GM13976 (cell line): ENCODE measurements around the gene KIRREL3.

Experiments
- DNase-seq: peaks from one replicate; pipeline ENCODE4 v3.0.0; 2012; ENCODE audit warnings: low spot score
- CTCF ChIP-seq: IDR thresholded peaks from 2 replicates; pipeline ENCODE4 v1.5.1; 2012; ENCODE audit warnings: borderline replicate concordance, mild to moderate bottlenecking; ENCODE audit not compliant: insufficient read depth; ENCODE audit errors: extremely low read depth, missing control alignments, control extremely low read depth
- in situ Hi-C: fragments of 300-500 bp; cut with MboI; formaldehyde crosslinking; loops from one replicate; pipeline ENCODE4 v1.12.0; 2022; ENCODE audit warnings: low sequenced_read_pairs, mixed read lengths, inconsistent platforms; ENCODE audit not compliant: unreplicated experiment

KIRREL3 gene

DNA sequence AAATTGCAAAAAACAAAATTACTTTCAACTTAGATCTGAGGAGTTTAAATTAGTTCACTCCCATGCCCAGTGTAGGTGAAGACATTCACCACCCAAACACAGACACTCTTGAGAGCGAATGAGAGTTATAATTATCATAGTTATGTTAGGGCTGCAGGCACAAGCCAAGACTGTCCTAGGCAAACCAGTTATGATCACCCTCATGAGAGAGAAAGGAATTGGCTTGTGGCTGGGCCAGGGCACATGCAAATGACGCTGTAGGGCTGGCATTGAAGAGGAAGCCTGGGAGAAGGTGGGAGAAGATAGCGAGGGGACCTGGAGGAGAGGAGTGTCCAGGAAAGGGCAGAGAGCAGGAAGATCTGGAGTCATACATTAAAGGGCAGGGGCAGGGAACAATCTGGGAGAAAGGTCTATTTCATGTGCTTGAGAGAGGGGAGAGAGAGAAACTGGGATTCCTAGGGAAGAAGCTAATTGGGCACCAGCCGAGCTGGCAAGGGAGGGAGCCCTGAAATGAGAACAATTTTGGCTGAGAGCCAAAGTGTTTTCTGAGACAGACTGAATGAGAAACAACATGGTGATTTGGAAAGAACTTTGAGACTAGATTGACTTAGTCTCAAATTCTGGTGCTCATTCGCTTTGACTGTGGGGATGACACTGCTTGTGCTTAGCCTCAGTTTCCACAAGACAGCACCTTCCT is 279.9 kb downstream of the KIRREL3 start:
- in situ Hi-C loops: no loop called here
- DNase-seq: no peak
- no peak for TF ChIP-seq CTCF

DNA sequence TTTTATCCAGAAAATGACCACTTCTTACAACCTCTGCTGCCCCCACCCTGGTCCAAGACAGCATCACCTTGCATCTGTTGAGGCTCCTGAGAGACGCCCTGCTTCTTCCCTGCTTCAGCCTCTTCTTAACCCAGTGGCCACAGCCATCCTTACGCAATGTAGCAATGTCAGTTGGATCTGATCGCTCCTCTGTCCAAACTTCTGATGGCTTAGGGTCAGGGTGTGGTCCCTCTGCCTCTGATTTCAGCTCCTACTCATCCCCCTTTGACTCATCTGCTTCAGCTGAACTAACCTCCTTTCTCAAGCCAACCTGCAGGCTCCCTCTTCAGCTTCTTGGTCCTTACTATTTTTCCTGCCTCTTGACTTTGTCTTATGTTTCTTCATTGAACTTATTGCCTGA is 280.8 kb downstream of the KIRREL3 start:
- in situ Hi-C loops: loop anchor here (10.0 kb wide), 1 partner anchor 275 kb away; no protein-coding TSS in a partner anchor

GRCh38 chr11:126718276-126718675 is 282.3 kb downstream of the KIRREL3 start:
- in situ Hi-C loops: loop anchor here (10.0 kb wide), 1 partner anchor 277 kb away; no protein-coding TSS in a partner anchor
- no peak for DNase-seq

More for the DNA sequence above, 280.8 kb downstream of the KIRREL3 start:
- TF ChIP-seq CTCF: no peak
- DNase-seq: no peak

DNA sequence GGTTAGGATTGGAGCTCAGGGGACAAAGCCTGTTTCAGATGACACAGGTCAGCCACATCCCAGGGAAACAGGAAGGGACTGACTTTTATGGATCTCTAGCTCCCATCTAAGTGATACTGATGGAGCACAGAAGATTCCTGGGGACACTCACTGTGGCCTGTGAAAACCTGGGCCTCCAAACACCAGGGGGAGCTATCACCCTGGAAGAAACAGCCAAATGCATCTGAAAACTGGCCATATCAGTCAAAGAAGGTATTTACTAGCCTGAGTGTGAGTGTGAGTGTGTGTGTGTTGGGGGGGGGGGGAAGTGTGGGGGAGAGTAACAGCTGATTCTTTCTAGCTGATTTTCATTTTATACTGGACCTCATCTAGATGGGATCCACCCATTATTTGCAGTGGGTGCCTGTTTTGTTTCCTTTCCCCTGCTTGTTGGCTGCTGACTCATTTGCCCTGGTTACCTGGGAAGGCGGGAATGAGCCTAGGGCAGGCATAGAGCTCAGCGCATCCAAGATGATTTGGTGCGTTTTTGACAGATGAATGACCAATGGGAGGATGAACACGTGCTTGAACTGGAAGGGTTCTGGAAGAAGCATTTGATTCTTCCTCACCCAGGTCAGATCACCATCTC is 284.0 kb downstream of the KIRREL3 start:
- DNase-seq: peak; percentile 68
- TF ChIP-seq CTCF: peak; percentile 66
- in situ Hi-C loops: loop anchor here (10.0 kb wide), 1 partner anchor 278 kb away; no protein-coding TSS in a partner anchor

More at GRCh38 chr11:126718276-126718675, 282.3 kb downstream of the KIRREL3 start:
- no peak for TF ChIP-seq CTCF

DNA sequence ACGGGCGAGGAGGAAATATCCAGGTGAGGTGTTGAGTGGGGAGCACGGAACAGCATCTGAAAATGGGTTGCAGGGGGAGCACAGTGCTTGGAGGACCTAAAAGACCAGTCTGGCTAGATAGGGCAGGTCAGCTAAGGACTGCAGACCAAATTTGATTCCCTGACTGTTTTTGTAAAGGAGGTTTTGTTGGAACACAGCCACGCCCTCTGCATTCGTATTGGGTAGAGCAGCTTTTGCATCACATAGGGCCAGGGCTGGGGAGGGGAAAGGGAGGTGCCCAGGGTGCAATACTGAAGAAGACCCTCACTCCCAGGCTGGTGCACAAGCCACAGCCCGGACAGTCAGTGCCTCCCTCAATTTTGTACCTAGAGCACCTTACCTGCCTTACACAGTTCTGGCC is 286.8 kb downstream of the KIRREL3 start:
- no peak for TF ChIP-seq CTCF
- in situ Hi-C loops: loop anchor here (10.0 kb wide), 1 partner anchor 281 kb away; no protein-coding TSS in a partner anchor
- DNase-seq: no peak

GRCh38 chr11:126711977-126712625 is 288.5 kb downstream of the KIRREL3 start:
- no peak for DNase-seq
- TF ChIP-seq CTCF: no peak
- in situ Hi-C loops: loop anchor here (10.0 kb wide), 1 partner anchor 283 kb away; no protein-coding TSS in a partner anchor
